Measurements from ENCODE around the gene SND1. TPM values are rescaled to one million over a fixed set of nuclear protein-coding genes. Genes with fewer than 3 reads are reported as not detected.

Gene SND1
- total and polyA plus RNA-seq, 9 donors = 88.3 to 125 (median 97.7) TPM

DNA sequence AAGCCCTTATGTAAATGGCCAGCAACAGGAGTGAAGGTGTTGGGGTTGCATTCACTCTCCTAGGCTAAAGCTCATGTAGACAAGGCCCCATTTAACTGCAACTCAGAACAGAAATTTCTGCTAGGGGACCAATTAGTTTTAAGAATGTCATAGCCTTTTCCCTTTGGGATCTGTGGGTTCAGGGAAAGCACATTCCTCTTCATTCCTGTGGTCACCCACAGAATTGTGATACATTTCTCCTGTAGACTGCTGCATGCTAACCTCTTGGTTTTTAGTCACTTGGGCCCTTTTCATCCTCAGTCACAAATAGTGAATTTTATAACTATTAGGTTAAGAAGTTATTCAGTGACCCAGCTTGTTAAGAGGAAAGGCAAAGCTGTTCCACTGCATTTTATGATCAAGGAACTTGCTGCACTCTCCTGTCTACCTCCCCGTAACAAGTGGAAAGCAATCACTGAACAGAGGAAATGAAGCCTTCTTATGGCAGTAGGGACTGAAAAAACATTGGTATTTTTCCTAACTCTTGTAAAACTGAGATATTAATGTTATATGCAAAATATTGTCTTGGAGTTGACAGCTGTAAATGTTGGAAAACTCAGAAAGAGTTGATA lies 124.9 kb downstream of the SND1 start:
- Histone ChIP-seq H3K27me3 (ENCODE audit: control insufficient read depth, insufficient read depth, low read length) (no peaks in the 10 kb centered on the region), H3K27ac (ENCODE audit: low read length) (no peak overlapping the region), H3K9me3 (replicated peaks; ENCODE audit: control insufficient read depth, low read depth, low read length) (no peaks in the 10 kb centered on the region), H3K36me3 (ENCODE audit: control insufficient read depth, insufficient read depth, low read length) (no peaks in the 10 kb centered on the region), H3K4me1 (ENCODE audit: control insufficient read depth, insufficient read depth, low read length) (no peaks in the 10 kb centered on the region), H3K4me3 (ENCODE audit: low read length) (no peak overlapping the region)
- no peak for DNase-seq
- WGBS (ENCODE audit: insufficient coverage) = no CpG with 5 or more reads among the region's 1 CpG

DNA sequence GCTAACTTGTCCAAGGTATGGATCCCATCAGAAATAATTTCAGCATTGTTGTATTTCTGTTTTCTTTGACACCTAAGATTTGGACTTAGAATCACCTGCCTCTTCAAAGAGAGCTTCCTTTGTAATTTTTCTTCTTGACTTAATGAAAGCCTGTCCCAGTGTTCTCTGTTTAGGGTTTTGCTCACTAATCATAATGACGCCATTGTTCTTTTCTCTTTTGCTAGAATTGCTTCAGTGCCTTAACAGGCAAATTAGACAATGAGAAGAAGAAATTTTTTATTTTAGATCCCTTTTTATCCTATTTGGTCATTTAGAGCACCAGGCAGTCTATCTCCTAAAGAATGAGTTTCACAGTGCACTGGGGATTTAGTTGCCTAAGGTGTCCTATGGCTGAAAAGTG lies 128.5 kb downstream of the SND1 start:
- WGBS (ENCODE audit: insufficient coverage) = no CpG with 5 or more reads among the region's 1 CpG
- no peak overlapping the region for H3K27ac ChIP-seq (ENCODE audit: low read length)
- H3K36me3 ChIP-seq (ENCODE audit: control insufficient read depth, insufficient read depth, low read length) = no peaks in the 10 kb centered on the region
- H3K9me3 ChIP-seq (replicated peaks; ENCODE audit: control insufficient read depth, low read depth, low read length) = no peaks in the 10 kb centered on the region
- no peaks in the 10 kb centered on the region for H3K27me3 ChIP-seq (ENCODE audit: control insufficient read depth, insufficient read depth, low read length)
- DNase-seq = no peak
- no peak overlapping the region for H3K4me3 ChIP-seq (ENCODE audit: low read length)
- no peaks in the 10 kb centered on the region for H3K4me1 ChIP-seq (ENCODE audit: control insufficient read depth, insufficient read depth, low read length)

DNA sequence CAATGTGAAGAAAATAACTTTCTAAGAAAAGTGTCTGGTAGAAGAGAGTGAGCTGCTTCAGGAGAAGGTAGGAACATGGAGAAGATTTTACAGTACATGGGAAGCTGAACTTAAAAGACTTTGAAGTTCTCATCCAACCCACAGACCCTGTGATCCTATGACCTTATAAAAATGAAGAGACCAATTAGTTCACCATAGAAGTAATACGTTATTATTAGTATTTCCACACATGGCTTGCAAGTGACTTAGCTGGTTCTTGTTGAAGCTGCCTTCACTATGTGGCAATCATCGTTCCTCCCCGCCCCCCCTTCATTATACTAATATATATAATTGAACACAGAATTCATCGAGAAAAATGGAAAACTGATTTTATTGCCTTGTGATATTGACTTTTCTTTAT lies 129.1 kb downstream of the SND1 start:
- no CpG with 5 or more reads among the region's 4 CpGs for WGBS (ENCODE audit: insufficient coverage)
- no peaks in the 10 kb centered on the region for H3K36me3 ChIP-seq (ENCODE audit: control insufficient read depth, insufficient read depth, low read length)

DNA sequence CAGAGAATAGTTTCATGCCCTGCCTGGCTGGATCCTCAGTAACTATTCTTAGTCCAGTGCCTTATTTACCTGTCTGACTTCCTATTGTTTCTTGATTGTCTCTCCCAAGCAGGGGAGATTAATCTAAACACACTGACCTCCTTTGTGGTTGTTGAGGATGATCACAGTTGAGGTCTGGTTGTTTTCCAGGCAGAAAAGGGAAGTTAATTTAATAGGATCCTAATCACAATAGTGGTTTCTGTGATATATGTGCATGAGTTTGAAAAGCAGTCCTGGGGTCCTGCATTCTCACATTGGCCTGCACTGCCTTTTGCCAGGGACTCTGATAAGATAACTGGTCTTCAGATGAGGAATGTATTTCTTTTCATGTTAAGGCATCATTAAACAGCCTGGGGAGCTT lies 130.1 kb downstream of the SND1 start:
- H3K9me3 ChIP-seq (replicated peaks; ENCODE audit: control insufficient read depth, low read depth, low read length) = no peaks in the 10 kb centered on the region
- H3K4me1 ChIP-seq (ENCODE audit: control insufficient read depth, insufficient read depth, low read length) = no peaks in the 10 kb centered on the region
- no peaks in the 10 kb centered on the region for H3K27me3 ChIP-seq (ENCODE audit: control insufficient read depth, insufficient read depth, low read length)
- no peaks in the 10 kb centered on the region for H3K36me3 ChIP-seq (ENCODE audit: control insufficient read depth, insufficient read depth, low read length)
- no peak overlapping the region for H3K27ac ChIP-seq (ENCODE audit: low read length)
- no peak overlapping the region for H3K4me3 ChIP-seq (ENCODE audit: low read length)
- DNase-seq = no peak

More for the DNA sequence above, 129.1 kb downstream of the SND1 start:
- no peak overlapping the region for H3K4me3 ChIP-seq (ENCODE audit: low read length)
- no peaks in the 10 kb centered on the region for H3K27me3 ChIP-seq (ENCODE audit: control insufficient read depth, insufficient read depth, low read length)
- H3K4me1 ChIP-seq (ENCODE audit: control insufficient read depth, insufficient read depth, low read length) = no peaks in the 10 kb centered on the region
- H3K9me3 ChIP-seq (replicated peaks; ENCODE audit: control insufficient read depth, low read depth, low read length) = no peaks in the 10 kb centered on the region
- DNase-seq = no peak
- no peak overlapping the region for H3K27ac ChIP-seq (ENCODE audit: low read length)

DNA sequence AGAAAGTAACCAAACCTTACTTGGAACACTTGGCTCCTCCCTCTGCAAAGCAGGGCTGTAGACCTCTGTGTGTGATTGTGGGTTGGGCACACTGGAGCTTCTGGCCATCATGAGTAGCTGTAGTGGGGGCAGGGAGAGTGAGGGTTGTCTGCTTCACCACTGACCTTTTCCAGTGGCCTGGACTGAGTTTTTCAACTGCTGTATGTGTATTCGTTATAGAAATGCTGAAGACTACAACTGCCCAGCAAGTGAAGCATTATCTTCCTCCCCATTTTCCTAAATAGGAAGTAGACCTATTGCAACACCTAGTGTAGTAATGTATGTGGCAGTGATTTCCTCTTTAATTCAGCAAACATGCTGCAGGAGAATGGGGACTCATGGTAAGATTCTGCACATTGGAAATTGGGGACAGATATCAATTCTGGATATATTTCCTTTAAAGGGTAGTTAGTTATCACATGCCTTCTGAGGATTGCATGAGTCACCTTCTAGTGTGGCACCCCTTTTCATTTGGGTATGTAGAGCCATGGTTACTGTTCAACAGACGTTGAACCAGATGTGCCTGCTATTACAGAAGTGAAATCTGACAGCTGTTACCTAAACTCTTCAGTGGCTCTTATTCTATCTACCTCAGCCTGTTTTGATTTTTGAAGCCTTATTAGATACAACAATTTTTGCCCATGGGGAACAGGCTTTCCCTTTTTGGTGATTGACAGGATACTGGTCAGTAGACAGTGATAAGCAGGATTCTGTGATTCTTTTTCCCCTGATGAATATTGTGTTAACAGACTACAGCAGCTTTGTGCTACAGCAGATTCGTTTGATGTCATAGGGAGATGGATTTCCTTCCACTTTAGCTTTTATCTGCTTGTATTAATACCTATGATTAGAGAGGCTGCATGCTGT lies 130.9 kb downstream of the SND1 start:
- no peaks in the 10 kb centered on the region for H3K27me3 ChIP-seq (ENCODE audit: control insufficient read depth, insufficient read depth, low read length)
- WGBS (ENCODE audit: insufficient coverage) = no CpG with 5 or more reads among the region's 3 CpGs
- no peak overlapping the region for H3K27ac ChIP-seq (ENCODE audit: low read length)
- DNase-seq = peak; percentile 16
- no peaks in the 10 kb centered on the region for H3K9me3 ChIP-seq (replicated peaks; ENCODE audit: control insufficient read depth, low read depth, low read length)
- no peaks in the 10 kb centered on the region for H3K4me1 ChIP-seq (ENCODE audit: control insufficient read depth, insufficient read depth, low read length)
- no peaks in the 10 kb centered on the region for H3K36me3 ChIP-seq (ENCODE audit: control insufficient read depth, insufficient read depth, low read length)
- no peak overlapping the region for H3K4me3 ChIP-seq (ENCODE audit: low read length)

DNA sequence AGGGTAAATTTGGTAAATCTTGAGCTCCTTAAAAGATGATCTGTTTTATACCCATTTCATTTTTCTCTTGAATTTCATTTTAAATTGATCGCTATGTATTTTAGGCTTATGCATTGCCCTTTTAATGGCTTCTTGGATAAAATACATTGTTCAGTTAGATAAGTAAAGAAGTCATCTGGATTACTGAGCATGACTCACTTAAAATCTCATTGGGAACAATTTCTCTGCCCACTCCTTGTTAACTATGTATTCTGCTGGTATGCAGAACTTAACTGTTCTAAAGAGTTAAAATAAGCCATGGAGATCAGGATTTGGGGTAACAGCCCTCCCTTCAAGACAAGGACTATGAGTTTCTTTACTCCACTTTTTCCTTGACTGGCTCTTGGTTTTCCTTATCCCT lies 134.2 kb downstream of the SND1 start:
- Histone ChIP-seq H3K27me3 (ENCODE audit: control insufficient read depth, insufficient read depth, low read length) (no peaks in the 10 kb centered on the region), H3K4me3 (ENCODE audit: low read length) (no peak overlapping the region), H3K4me1 (ENCODE audit: control insufficient read depth, insufficient read depth, low read length) (no peaks in the 10 kb centered on the region), H3K36me3 (ENCODE audit: control insufficient read depth, insufficient read depth, low read length) (no peaks in the 10 kb centered on the region), H3K27ac (ENCODE audit: low read length) (no peak overlapping the region), H3K9me3 (replicated peaks; ENCODE audit: control insufficient read depth, low read depth, low read length) (no peaks in the 10 kb centered on the region)
- no CpG with 5 or more reads among the region's 1 CpG for WGBS (ENCODE audit: insufficient coverage)
- no peak for DNase-seq

DNA sequence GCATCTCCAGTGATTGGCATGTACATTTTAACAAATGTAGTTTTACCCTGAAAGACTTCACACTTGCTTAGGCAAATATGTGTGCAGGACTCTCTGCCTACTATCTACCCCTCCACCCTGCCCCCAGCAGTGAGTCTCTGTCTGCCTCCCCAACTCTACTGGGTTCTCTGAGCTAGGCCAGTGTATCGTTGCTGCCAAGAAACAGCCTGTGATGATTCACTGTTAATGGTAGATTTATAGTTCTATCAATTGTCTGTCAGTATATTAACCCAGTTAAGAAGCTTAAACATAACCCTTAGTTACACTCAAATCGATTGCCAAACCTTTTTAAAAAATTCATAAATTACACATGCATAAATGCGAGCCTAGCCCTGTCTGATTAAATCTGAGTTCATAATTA lies 137.0 kb downstream of the SND1 start:
- no peak overlapping the region for H3K27ac ChIP-seq (ENCODE audit: low read length)
- DNase-seq = no peak
- no CpG with 5 or more reads among the region's 3 CpGs for WGBS (ENCODE audit: insufficient coverage)

DNA sequence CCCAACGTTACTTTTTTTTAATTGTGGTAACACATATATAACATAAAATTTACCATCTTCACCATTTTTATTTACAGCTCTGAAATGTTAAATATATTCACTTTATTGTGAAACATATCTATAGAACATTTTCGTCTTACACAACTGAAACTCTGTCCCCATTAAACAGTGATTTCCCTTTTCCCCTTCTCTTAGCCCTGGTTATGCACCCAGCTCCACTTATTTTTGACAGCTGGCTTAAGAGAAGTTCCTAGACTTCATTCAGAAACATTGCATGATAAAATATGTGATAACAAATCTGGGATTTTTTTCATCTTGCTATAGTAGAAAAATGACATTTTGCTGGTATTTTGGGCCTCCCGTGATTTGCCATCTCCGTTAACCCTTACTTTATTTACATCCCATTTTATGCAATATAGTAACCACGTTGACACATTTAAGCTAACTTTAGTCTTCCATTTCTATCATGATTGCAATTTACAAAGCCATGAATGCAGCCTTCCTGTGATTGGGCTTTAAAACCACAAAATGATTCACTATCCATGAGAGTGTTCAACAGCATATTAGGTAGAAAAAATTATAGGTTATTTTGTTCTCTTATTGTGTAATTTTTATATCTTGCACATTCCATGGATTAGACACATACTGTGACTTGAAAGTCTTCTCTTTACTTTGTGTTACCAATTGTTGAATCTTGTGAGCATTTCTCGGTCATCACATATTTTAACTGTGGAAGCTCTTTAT lies 139.6 kb downstream of the SND1 start:
- Histone ChIP-seq H3K9me3 (replicated peaks; ENCODE audit: control insufficient read depth, low read depth, low read length) (no peaks in the 10 kb centered on the region), H3K4me1 (ENCODE audit: control insufficient read depth, insufficient read depth, low read length) (no peaks in the 10 kb centered on the region), H3K4me3 (ENCODE audit: low read length) (no peak overlapping the region), H3K27ac (ENCODE audit: low read length) (no peak overlapping the region), H3K36me3 (ENCODE audit: control insufficient read depth, insufficient read depth, low read length) (no peaks in the 10 kb centered on the region), H3K27me3 (ENCODE audit: control insufficient read depth, insufficient read depth, low read length) (no peaks in the 10 kb centered on the region)
- DNase-seq = no peak
- WGBS (ENCODE audit: insufficient coverage) = 80% methylated on average over 1 of the region's 6 CpGs

More for the DNA sequence above, 137.0 kb downstream of the SND1 start:
- H3K27me3 ChIP-seq (ENCODE audit: control insufficient read depth, insufficient read depth, low read length) = no peaks in the 10 kb centered on the region
- no peak overlapping the region for H3K4me3 ChIP-seq (ENCODE audit: low read length)
- H3K36me3 ChIP-seq (ENCODE audit: control insufficient read depth, insufficient read depth, low read length) = no peaks in the 10 kb centered on the region
- no peaks in the 10 kb centered on the region for H3K9me3 ChIP-seq (replicated peaks; ENCODE audit: control insufficient read depth, low read depth, low read length)
- no peaks in the 10 kb centered on the region for H3K4me1 ChIP-seq (ENCODE audit: control insufficient read depth, insufficient read depth, low read length)

DNA sequence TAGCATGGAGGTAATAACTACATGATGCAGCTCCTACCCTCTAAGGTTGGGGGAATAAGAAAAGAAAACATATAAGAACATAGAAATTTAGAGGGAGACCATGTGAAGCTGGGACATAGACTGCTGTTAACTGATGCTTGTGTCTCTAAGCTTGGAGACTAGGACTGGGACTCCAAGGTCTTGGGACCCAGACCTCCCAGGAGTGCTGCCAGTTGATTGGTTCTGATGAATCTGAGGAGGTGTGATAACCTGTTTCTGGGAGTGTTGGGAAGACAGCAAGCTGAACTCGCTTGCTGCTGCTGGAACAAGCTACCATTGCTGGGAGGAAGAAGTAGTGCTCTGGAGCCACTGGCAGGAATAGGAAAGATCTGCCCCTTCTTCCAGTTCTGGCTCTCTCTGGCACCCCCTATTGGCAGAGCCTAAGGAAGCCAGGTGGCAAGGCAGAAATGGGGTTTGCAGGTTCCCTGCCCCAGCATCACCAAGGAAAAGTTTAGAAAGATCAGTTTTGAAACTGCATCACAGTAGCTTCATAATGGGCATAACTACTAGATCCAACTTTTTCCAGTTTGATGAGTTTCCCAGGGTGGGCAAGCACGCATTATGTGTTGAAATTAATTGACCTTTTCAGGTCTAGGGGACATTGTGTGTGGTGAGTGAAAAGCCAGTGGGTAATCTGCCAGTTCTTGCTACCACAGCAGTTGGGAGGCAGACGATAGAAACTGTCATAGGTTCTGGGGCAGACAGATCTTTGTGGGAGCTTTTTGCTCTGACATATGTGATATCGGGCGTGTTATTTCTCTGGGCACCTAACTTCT lies 140.7 kb downstream of the SND1 start:
- H3K27ac ChIP-seq (ENCODE audit: low read length) = no peak overlapping the region
- H3K36me3 ChIP-seq (ENCODE audit: control insufficient read depth, insufficient read depth, low read length) = no peaks in the 10 kb centered on the region
- no peaks in the 10 kb centered on the region for H3K27me3 ChIP-seq (ENCODE audit: control insufficient read depth, insufficient read depth, low read length)
- H3K4me3 ChIP-seq (ENCODE audit: low read length) = no peak overlapping the region
- H3K9me3 ChIP-seq (replicated peaks; ENCODE audit: control insufficient read depth, low read depth, low read length) = no peaks in the 10 kb centered on the region
- H3K4me1 ChIP-seq (ENCODE audit: control insufficient read depth, insufficient read depth, low read length) = peaks cover 3% of the 10 kb centered on the region
- no peak for DNase-seq
- whole genome bisulfite sequencing (ENCODE audit: insufficient coverage) = 78% methylated on average over 2 of the region's 5 CpGs

Measured in muscle of leg (tissue), 11 donors.